Measurements from ENCODE around the gene CAMK1D.

CAMK1D gene

DNA sequence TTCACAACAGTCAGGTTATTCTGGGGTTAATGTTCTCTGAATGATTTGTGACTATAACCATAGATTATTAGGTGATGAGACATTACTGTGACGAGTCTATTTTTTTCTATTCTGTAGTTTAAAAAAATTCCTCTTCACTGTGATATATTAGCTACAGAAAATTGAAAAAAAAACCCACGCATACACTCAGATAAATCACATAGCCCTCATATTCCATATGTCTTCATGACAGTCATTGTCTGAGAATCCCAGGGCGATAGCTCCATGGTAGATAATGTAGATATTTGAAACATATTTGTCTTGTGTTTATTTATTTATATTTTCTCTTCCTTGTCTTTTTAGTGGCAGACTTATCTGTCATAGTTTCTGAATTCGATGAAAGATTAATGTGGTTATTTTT lies 110.0 kb downstream of the CAMK1D start:
- H3K9ac ChIP-seq (ENCODE audit: low read length): no peak overlapping the region
- H3K9me2 ChIP-seq (ENCODE audit: low read depth, low read length): no peaks in the 10 kb centered on the region
- no peaks in the 10 kb centered on the region for H4K20me1 ChIP-seq (ENCODE audit: insufficient read depth, low read length)
- no peak for TF ChIP-seq EZH2 (IDR thresholded peaks at IDR 0.05; ENCODE audit: borderline replicate concordance, low read length)
- TF ChIP-seq, protein P1, sequence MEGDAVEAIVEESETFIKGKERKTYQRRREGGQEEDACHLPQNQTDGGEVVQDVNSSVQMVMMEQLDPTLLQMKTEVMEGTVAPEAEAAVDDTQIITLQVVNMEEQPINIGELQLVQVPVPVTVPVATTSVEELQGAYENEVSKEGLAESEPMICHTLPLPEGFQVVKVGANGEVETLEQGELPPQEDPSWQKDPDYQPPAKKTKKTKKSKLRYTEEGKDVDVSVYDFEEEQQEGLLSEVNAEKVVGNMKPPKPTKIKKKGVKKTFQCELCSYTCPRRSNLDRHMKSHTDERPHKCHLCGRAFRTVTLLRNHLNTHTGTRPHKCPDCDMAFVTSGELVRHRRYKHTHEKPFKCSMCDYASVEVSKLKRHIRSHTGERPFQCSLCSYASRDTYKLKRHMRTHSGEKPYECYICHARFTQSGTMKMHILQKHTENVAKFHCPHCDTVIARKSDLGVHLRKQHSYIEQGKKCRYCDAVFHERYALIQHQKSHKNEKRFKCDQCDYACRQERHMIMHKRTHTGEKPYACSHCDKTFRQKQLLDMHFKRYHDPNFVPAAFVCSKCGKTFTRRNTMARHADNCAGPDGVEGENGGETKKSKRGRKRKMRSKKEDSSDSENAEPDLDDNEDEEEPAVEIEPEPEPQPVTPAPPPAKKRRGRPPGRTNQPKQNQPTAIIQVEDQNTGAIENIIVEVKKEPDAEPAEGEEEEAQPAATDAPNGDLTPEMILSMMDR (IDR thresholded peaks at IDR 0.05; ENCODE audit: low read length): no peak
- no peak overlapping the region for H3K4me3 ChIP-seq (ENCODE audit: low read depth, low read length, poor library complexity, severe bottlenecking)
- no peak overlapping the region for H3K4me2 ChIP-seq (ENCODE audit: low read length)
- no peaks in the 10 kb centered on the region for H3K79me2 ChIP-seq (ENCODE audit: insufficient read depth, low read length)
- no peaks in the 10 kb centered on the region for H3K9me3 ChIP-seq (ENCODE audit: low read length)
- H3K36me3 ChIP-seq (ENCODE audit: insufficient read depth, low read length): no peaks in the 10 kb centered on the region
- no peaks in the 10 kb centered on the region for H3K4me1 ChIP-seq (ENCODE audit: insufficient read depth, low read length, severe bottlenecking)
- no peak overlapping the region for H2AFZ ChIP-seq (ENCODE audit: low read length)
- no peaks in the 10 kb centered on the region for H3F3A ChIP-seq (ENCODE audit: insufficient read depth, low read length)
- H3K27me3 ChIP-seq (ENCODE audit: insufficient read depth, low read length): no peaks in the 10 kb centered on the region
- H3K27ac ChIP-seq (ENCODE audit: low read depth, low read length, poor library complexity, severe bottlenecking): no peak overlapping the region

- Histone ChIP-seq H2AFZ (ENCODE audit: low read length) (no peak overlapping the region), H3K27ac (ENCODE audit: low read depth, low read length, poor library complexity, severe bottlenecking) (no peak overlapping the region), H4K20me1 (ENCODE audit: insufficient read depth, low read length) (no peaks in the 10 kb centered on the region), H3K4me3 (ENCODE audit: low read depth, low read length, poor library complexity, severe bottlenecking) (no peak overlapping the region), H3F3A (ENCODE audit: insufficient read depth, low read length) (no peaks in the 10 kb centered on the region), H3K9me2 (ENCODE audit: low read depth, low read length) (no peaks in the 10 kb centered on the region), H3K4me1 (ENCODE audit: insufficient read depth, low read length, severe bottlenecking) (no peaks in the 10 kb centered on the region), H3K79me2 (ENCODE audit: insufficient read depth, low read length) (no peaks in the 10 kb centered on the region), H3K27me3 (ENCODE audit: insufficient read depth, low read length) (no peaks in the 10 kb centered on the region), H3K9ac (ENCODE audit: low read length) (no peak overlapping the region), H3K9me3 (ENCODE audit: low read length) (no peaks in the 10 kb centered on the region), H3K4me2 (ENCODE audit: low read length) (no peak overlapping the region), H3K36me3 (ENCODE audit: insufficient read depth, low read length) (no peaks in the 10 kb centered on the region)
- TF ChIP-seq, protein P1 (IDR thresholded peaks at IDR 0.05; ENCODE audit: low read length): no peak
- no peak for TF ChIP-seq EZH2 (IDR thresholded peaks at IDR 0.05; ENCODE audit: borderline replicate concordance, low read length)
Measured at GRCh38 chr10:12459762-12460161, 110.4 kb downstream of the CAMK1D start.

- TF ChIP-seq, protein P1 (IDR thresholded peaks at IDR 0.05; ENCODE audit: low read length): no peak
- TF ChIP-seq EZH2 (IDR thresholded peaks at IDR 0.05; ENCODE audit: borderline replicate concordance, low read length): no peak
- no peak overlapping the region for H3K27ac ChIP-seq (ENCODE audit: low read depth, low read length, poor library complexity, severe bottlenecking)
Measured at GRCh38 chr10:12463459-12463838, 114.1 kb downstream of the CAMK1D start.

More at GRCh38 chr10:12463459-12463838, 114.1 kb downstream of the CAMK1D start:
- no peaks in the 10 kb centered on the region for H3K36me3 ChIP-seq (ENCODE audit: insufficient read depth, low read length)
- no peak overlapping the region for H3K4me3 ChIP-seq (ENCODE audit: low read depth, low read length, poor library complexity, severe bottlenecking)
- H4K20me1 ChIP-seq (ENCODE audit: insufficient read depth, low read length): no peaks in the 10 kb centered on the region
- H3K79me2 ChIP-seq (ENCODE audit: insufficient read depth, low read length): no peaks in the 10 kb centered on the region
- no peaks in the 10 kb centered on the region for H3F3A ChIP-seq (ENCODE audit: insufficient read depth, low read length)
- H3K9me3 ChIP-seq (ENCODE audit: low read length): no peaks in the 10 kb centered on the region
- no peaks in the 10 kb centered on the region; the same call in 1 of the 2 replicates for H3K27me3 ChIP-seq (ENCODE audit: insufficient read depth, low read length)
- no peak overlapping the region for H3K9ac ChIP-seq (ENCODE audit: low read length)
- H2AFZ ChIP-seq (ENCODE audit: low read length): no peak overlapping the region
- no peak overlapping the region for H3K4me2 ChIP-seq (ENCODE audit: low read length)
- H3K9me2 ChIP-seq (ENCODE audit: low read depth, low read length): no peaks in the 10 kb centered on the region
- H3K4me1 ChIP-seq (ENCODE audit: insufficient read depth, low read length, severe bottlenecking): no peaks in the 10 kb centered on the region
